Calu3 (cell line): ENCODE results near the gene TMEM97. TPM values are rescaled to one million over a fixed set of nuclear protein-coding genes. Genes with fewer than 3 reads are reported as not detected.

Experiments used
- BruUV-seq: library from RNA; stranded (reverse); fragments of 400-500 nt; replicated peaks from 2 replicates; lab custom pipeline; 2021; lab: Mats Ljungman, UMichigan
- CTCF ChIA-PET: fragments of 300-600 bp; sonication (Branson Sonifier 250); formaldehyde crosslinking; loops from one replicate; lab custom pipeline; 2022; ENCODE audit warnings: antibody characterized with exemption; lab: Charles Lee
- DNase-seq: peaks from one replicate; pipeline ENCODE4 v3.0.0; 2022
- H3K27ac Mint-ChIP-seq: one replicate; pipeline ENCODE4 v1.8.0; 2022; ENCODE audit warnings: mixed read lengths; ENCODE audit not compliant: unreplicated experiment
- H3K27me3 Mint-ChIP-seq: one replicate; pipeline ENCODE4 v1.8.0; 2022; ENCODE audit warnings: mixed read lengths; ENCODE audit not compliant: unreplicated experiment
- H3K36me3 Mint-ChIP-seq: one replicate; pipeline ENCODE4 v1.8.0; 2022; ENCODE audit warnings: mild to moderate bottlenecking, moderate library complexity, mixed read lengths; ENCODE audit not compliant: insufficient read depth, unreplicated experiment
- H3K4me1 Mint-ChIP-seq: one replicate; pipeline ENCODE4 v1.8.0; 2022; ENCODE audit warnings: mild to moderate bottlenecking, low read depth, mixed read lengths; ENCODE audit not compliant: unreplicated experiment
- H3K4me3 Mint-ChIP-seq: one replicate; pipeline ENCODE4 v1.8.0; 2022; ENCODE audit warnings: mild to moderate bottlenecking, low read depth, moderate library complexity, mixed read lengths; ENCODE audit not compliant: unreplicated experiment
- H3K9me3 Mint-ChIP-seq: one replicate; pipeline ENCODE4 v1.8.0; 2022; ENCODE audit warnings: low read depth, mixed read lengths; ENCODE audit not compliant: unreplicated experiment
- CTCF ChIP-seq: fragments of 200-600 bp; IDR thresholded peaks from one replicate; pipeline ENCODE4 v1.8.0; 2022; ENCODE audit warnings: antibody characterized with exemption; ENCODE audit not compliant: unreplicated experiment
- intact Hi-C: fragments of 100-400 bp; cut with micrococcal nuclease; formaldehyde crosslinking; loops from one replicate; pipeline ENCODE4 v1.10.0; 2022; ENCODE audit not compliant: unreplicated experiment
- total RNA-seq: library from RNA; stranded (reverse); gene quantifications from 2 replicates; pipeline ENCODE4 v1.2.3, GENCODE V29; 2022

Gene TMEM97
- total RNA-seq, 1 experiment from 2014 or later = 110 TPM

- Mint-ChIP-seq H3K27me3 (no peaks in the 10 kb centered on the region), H3K4me3 (no peak within 1 kb of the TSS), H3K27ac (no peak within 1 kb of the TSS), H3K9me3 (no peaks in the 10 kb centered on the region), H3K36me3 (peaks cover 13% of the 10 kb centered on the region), H3K4me1 (peaks cover under 1% of the 10 kb centered on the region)
- CTCF ChIA-PET = no interaction called here
- no TSS peak for BruUV-seq
- DNase-seq = no peak
- TF ChIP-seq CTCF = no peak
- intact Hi-C loops = no loop called here
Observed at GRCh38 chr17:28364665-28365363, 45.8 kb downstream of the TMEM97 start, which contains the start of gene SEBOX. Gene SEBOX (minus strand): TSS chr17:28365199. CDS start chr17:28365151, 48 bp downstream.

DNA sequence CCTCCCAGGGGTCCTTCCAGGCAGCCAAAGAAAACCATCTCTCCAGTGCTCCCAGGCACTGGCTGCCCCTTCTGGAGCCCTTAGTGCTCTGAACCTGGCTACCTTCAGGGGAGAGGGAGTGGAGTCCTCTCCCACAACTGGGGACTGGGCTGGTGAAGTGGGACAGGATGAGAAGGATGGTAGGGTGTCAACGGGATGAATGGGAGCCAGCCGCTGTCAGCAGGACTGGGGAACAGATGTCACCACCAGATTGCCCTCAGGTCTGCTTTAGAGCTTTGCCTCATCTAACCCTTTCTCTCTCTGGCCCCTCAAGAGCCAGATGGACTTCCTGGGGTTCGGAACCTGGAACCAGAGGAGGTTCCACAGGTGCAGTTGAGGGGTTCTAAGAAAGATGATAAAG is 46.5 kb downstream of the TMEM97 start:
- no peak for TF ChIP-seq CTCF
- Mint-ChIP-seq H3K4me1 (peaks cover 7% of the 10 kb centered on the region), H3K36me3 (peaks cover 9% of the 10 kb centered on the region), H3K27ac (no peak overlapping the region), H3K9me3 (no peaks in the 10 kb centered on the region), H3K4me3 (no peak overlapping the region), H3K27me3 (no peaks in the 10 kb centered on the region)
- CTCF ChIA-PET = no interaction called here
- BruUV-seq = no TSS peak
- DNase-seq = no peak
- intact Hi-C loops = no loop called here

DNA sequence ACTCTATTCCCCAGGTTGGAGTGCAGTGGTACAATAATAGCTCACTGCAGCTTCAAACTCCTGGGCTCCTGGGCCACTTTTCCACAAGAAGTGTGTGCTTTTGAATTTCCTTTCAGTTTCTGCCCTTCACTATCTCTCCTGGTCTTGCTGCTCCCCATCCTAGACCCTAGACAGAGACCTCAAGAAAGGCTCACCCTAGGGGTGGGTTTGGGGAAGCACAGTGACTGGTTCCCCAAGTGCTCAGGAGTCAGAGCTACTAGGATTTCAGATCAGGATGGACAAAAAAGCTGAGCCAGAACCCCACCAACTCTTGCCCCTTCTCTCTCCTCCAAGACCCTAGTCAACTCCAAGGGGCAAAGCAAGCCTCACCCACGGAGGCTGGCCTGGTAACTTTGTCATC is 47.6 kb downstream of the TMEM97 start:
- H3K4me1 Mint-ChIP-seq = peaks cover 14% of the 10 kb centered on the region
- H3K9me3 Mint-ChIP-seq = no peaks in the 10 kb centered on the region
- no peak for TF ChIP-seq CTCF
- CTCF ChIA-PET = interaction anchor here (0.6 kb wide), 1 partner anchor 15 kb away, joined by 3 read pairs; no protein-coding TSS in a partner anchor
- no peak overlapping the region for H3K27ac Mint-ChIP-seq
- intact Hi-C loops = no loop called here
- no TSS peak for BruUV-seq
- H3K4me3 Mint-ChIP-seq = no peak overlapping the region
- H3K36me3 Mint-ChIP-seq = peaks cover 16% of the 10 kb centered on the region
- H3K27me3 Mint-ChIP-seq = no peaks in the 10 kb centered on the region
- DNase-seq = no peak

DNA sequence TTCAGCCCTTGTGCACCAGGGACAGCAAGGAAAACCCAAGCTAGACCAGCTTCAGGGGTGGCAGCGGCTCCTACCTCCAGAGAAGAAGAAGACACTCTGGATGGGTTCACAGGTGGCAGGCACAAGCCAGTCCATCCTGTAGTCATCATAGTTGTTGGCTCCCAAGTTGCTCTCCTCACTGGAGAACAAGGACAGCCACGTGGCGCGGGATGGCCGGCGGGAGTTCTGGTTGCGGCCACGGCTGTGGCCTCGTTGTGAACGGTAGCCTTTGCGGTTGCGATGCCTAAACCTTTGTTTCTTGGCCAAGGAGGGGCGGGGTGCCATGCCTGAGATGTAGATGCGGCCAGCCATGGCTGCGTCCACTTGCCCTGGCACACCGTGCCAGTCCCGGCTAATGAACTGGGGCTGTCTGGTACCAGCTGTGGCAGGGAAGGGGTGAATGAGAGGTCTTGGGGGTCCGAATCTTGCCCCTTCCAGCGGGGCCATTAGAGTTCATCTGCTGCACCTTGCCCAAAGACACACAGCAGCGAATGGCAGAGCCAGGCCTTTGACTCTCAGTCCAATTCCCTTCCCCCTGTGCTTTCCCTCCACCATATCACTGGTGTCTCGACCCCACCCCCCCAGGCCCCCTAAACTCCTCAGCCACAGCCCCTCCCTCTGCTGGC is 48.8 kb downstream of the TMEM97 start:
- no peak for DNase-seq
- no peak for TF ChIP-seq CTCF
- Mint-ChIP-seq H3K36me3 (peaks cover 20% of the 10 kb centered on the region), H3K4me1 (peaks cover 14% of the 10 kb centered on the region), H3K9me3 (no peaks in the 10 kb centered on the region), H3K4me3 (no peak overlapping the region), H3K27me3 (peaks cover 1% of the 10 kb centered on the region), H3K27ac (no peak overlapping the region)
- intact Hi-C loops = no loop called here
- CTCF ChIA-PET = interaction anchor here (1.0 kb wide), 1 partner anchor 21 kb away, joined by 3 read pairs; no protein-coding TSS in a partner anchor
- no TSS peak for BruUV-seq
